IMR-90 (cell line): ENCODE results near the gene PRKAG1.

Source experiments
- BHLHE40 ChIP-seq: fragments of 150-350 bp; IDR thresholded peaks from 2 replicates; pipeline ENCODE4 v1.6.1; 2016; ENCODE audit warnings: mild to moderate bottlenecking, low read depth, low read length
- CEBPB ChIP-seq: IDR thresholded peaks from 2 replicates; pipeline ENCODE4 v1.6.1; 2012; ENCODE audit warnings: low read depth, low read length, improper control_type of control experiment
- CHD1 ChIP-seq: IDR thresholded peaks from 2 replicates; pipeline ENCODE4 v1.6.1; 2012; ENCODE audit warnings: low read depth, low read length, improper control_type of control experiment
- FOS ChIP-seq: fragments of 150-350 bp; IDR thresholded peaks from 2 replicates; pipeline ENCODE4 v1.6.1; 2016; ENCODE audit warnings: low read depth, low read length
- MAFK ChIP-seq: IDR thresholded peaks from 2 replicates; pipeline ENCODE4 v1.6.1; 2012; ENCODE audit warnings: low read depth, low read length, improper control_type of control experiment
- MAZ ChIP-seq: IDR thresholded peaks from 2 replicates; pipeline ENCODE4 v1.6.1; 2012; ENCODE audit warnings: low read depth, mild to moderate bottlenecking, low read length, improper control_type of control experiment, moderate library complexity, borderline replicate concordance
- MXI1 ChIP-seq: IDR thresholded peaks from 2 replicates; pipeline ENCODE4 v1.6.1; 2012; ENCODE audit warnings: low read depth, mild to moderate bottlenecking, low read length, moderate library complexity, borderline replicate concordance
- POLR2A ChIP-seq: IDR thresholded peaks from 2 replicates; pipeline ENCODE4 v1.6.1; 2012; ENCODE audit warnings: mild to moderate bottlenecking, low read depth, low read length
- RCOR1 ChIP-seq: IDR thresholded peaks from 2 replicates; pipeline ENCODE4 v1.6.1; 2012; ENCODE audit warnings: mild to moderate bottlenecking, low read length, improper control_type of control experiment; ENCODE audit not compliant: insufficient replicate concordance
- RFX5 ChIP-seq: IDR thresholded peaks from 2 replicates; pipeline ENCODE4 v1.8.0; 2012; ENCODE audit warnings: low read depth, mild to moderate bottlenecking, low read length, moderate library complexity
- SMC3 ChIP-seq: fragments of 150-350 bp; IDR thresholded peaks from 2 replicates; pipeline ENCODE4 v1.6.1; 2016; ENCODE audit warnings: low read depth, mild to moderate bottlenecking, antibody characterized with exemption, low read length, moderate library complexity
- TF ChIP-seq, protein P1 (sequence below): conservative IDR thresholded peaks from 2 replicates; pipeline ENCODE4 v1.5.1; 2012; ENCODE audit warnings: mild to moderate bottlenecking, low read depth, low read length, improper control_type of control experiment
- TF ChIP-seq, protein P2 (sequence below): fragments of 150-350 bp; IDR thresholded peaks from 2 replicates; pipeline ENCODE4 v1.6.1; 2017; ENCODE audit warnings: mild to moderate bottlenecking, antibody characterized with exemption, low read length, low read depth
- TF ChIP-seq, protein P3 (sequence below): fragments of 150-350 bp; IDR thresholded peaks from 2 replicates; pipeline ENCODE4 v1.6.1; 2016; ENCODE audit warnings: low read depth, mild to moderate bottlenecking, low read length, moderate library complexity, borderline replicate concordance

DNA sequence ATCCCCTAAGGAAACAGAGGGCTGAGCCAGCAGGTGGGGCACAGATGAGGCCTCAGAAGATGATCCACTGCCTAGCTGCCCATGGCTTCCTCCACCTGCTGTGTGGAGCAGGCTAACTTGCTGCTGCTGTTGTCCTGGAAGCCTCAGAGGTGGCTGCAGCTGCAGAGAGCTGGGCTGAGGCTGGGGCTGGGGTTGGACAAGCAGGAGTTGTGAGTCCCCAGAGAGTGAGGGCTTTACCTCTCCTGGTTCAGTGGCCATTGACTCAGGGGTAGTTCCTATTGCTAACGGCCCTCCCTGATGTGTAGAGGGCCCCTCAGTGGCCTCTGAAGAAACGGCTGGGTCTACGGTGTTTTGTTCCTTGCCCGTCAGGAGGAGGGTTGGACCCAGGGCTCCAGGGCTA is 13.7 kb upstream of the PRKAG1 start:
- no peak for TF ChIP-seq POLR2A
- TF ChIP-seq, protein P1, sequence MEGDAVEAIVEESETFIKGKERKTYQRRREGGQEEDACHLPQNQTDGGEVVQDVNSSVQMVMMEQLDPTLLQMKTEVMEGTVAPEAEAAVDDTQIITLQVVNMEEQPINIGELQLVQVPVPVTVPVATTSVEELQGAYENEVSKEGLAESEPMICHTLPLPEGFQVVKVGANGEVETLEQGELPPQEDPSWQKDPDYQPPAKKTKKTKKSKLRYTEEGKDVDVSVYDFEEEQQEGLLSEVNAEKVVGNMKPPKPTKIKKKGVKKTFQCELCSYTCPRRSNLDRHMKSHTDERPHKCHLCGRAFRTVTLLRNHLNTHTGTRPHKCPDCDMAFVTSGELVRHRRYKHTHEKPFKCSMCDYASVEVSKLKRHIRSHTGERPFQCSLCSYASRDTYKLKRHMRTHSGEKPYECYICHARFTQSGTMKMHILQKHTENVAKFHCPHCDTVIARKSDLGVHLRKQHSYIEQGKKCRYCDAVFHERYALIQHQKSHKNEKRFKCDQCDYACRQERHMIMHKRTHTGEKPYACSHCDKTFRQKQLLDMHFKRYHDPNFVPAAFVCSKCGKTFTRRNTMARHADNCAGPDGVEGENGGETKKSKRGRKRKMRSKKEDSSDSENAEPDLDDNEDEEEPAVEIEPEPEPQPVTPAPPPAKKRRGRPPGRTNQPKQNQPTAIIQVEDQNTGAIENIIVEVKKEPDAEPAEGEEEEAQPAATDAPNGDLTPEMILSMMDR, result no peak
- TF ChIP-seq MXI1, result no peak
- TF ChIP-seq, protein P2, sequence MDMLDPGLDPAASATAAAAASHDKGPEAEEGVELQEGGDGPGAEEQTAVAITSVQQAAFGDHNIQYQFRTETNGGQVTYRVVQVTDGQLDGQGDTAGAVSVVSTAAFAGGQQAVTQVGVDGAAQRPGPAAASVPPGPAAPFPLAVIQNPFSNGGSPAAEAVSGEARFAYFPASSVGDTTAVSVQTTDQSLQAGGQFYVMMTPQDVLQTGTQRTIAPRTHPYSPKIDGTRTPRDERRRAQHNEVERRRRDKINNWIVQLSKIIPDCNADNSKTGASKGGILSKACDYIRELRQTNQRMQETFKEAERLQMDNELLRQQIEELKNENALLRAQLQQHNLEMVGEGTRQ, result no peak
- no peak for TF ChIP-seq MAZ
- TF ChIP-seq CEBPB, result no peak
- no peak for TF ChIP-seq RFX5
- no peak for TF ChIP-seq RCOR1
- no peak for TF ChIP-seq FOS
- TF ChIP-seq BHLHE40, result no peak
- no peak for TF ChIP-seq MAFK
- TF ChIP-seq CHD1, result no peak
- no peak for TF ChIP-seq SMC3
- TF ChIP-seq, protein P3, sequence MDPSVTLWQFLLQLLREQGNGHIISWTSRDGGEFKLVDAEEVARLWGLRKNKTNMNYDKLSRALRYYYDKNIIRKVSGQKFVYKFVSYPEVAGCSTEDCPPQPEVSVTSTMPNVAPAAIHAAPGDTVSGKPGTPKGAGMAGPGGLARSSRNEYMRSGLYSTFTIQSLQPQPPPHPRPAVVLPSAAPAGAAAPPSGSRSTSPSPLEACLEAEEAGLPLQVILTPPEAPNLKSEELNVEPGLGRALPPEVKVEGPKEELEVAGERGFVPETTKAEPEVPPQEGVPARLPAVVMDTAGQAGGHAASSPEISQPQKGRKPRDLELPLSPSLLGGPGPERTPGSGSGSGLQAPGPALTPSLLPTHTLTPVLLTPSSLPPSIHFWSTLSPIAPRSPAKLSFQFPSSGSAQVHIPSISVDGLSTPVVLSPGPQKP, result no peak
